Fibroblast of lung (primary cell): ENCODE data around the gene ARHGAP44. TPM values are rescaled to one million over a fixed set of nuclear protein-coding genes. Genes with fewer than 3 reads are reported as not detected.

ENCODE experiments used
- DNase-seq, 2 donors: peaks; one replicate each; pipeline versions ENCODE4 v3.0.0 to v3.0.0-alpha.2; 2010; ENCODE audit warnings: low read depth in 2 of 2
- H2AFZ ChIP-seq: 2 replicates; pipeline ENCODE4 v1.5.1; 2012; ENCODE audit warnings: low read length, control low read depth, inconsistent platforms
- H3K27ac ChIP-seq: 2 replicates; pipeline ENCODE4 v1.5.1; 2011; ENCODE audit warnings: low read length, control low read depth; ENCODE audit not compliant: insufficient read depth
- H3K27me3 ChIP-seq: 2 replicates; pipeline ENCODE4 v1.5.1; 2011; ENCODE audit warnings: mild to moderate bottlenecking, low read length; ENCODE audit not compliant: control insufficient read depth, insufficient read depth
- H3K36me3 ChIP-seq: 2 replicates; pipeline ENCODE4 v1.5.1; 2011; ENCODE audit warnings: low read length; ENCODE audit not compliant: control insufficient read depth, insufficient read depth
- H3K4me1 ChIP-seq: 2 replicates; pipeline ENCODE4 v1.5.1; 2011; ENCODE audit warnings: low read length; ENCODE audit not compliant: control insufficient read depth, insufficient read depth; ENCODE audit errors: extremely low read depth
- H3K4me2 ChIP-seq: 2 replicates; pipeline ENCODE4 v1.5.1; 2011; ENCODE audit warnings: low read length, control low read depth; ENCODE audit not compliant: insufficient read depth; ENCODE audit errors: extremely low read depth
- H3K4me3 ChIP-seq, 4 experiments: fragments of 200-600 bp in 1 of 4; sonication (generic) in 1 of 4; replicated peaks in 1 of 4; 2 replicates each; pipeline ENCODE4 v1.5.1; 2011 to 2016; ENCODE audit warnings: low read length in 4 of 4, low read depth in 3 of 4, mild to moderate bottlenecking in 3 of 4, control low read depth in 2 of 4, inconsistent platforms in 1 of 4, mixed read lengths in 1 of 4; ENCODE audit not compliant: insufficient read depth in 1 of 4; ENCODE audit errors: control extremely low read depth in 1 of 4
- H3K79me2 ChIP-seq: 2 replicates; pipeline ENCODE4 v1.5.1; 2012; ENCODE audit warnings: mild to moderate bottlenecking, low read length, inconsistent platforms; ENCODE audit not compliant: control insufficient read depth, insufficient read depth
- H3K9ac ChIP-seq: 2 replicates; pipeline ENCODE4 v1.5.1; 2011; ENCODE audit warnings: mild to moderate bottlenecking, low read length, control low read depth; ENCODE audit not compliant: insufficient read depth
- H3K9me3 ChIP-seq: 2 replicates; pipeline ENCODE4 v1.5.1; 2012; ENCODE audit warnings: low read depth, low read length; ENCODE audit not compliant: control insufficient read depth, insufficient read depth
- H4K20me1 ChIP-seq: 2 replicates; pipeline ENCODE4 v1.5.1; 2011; ENCODE audit warnings: low read length; ENCODE audit not compliant: control insufficient read depth, insufficient read depth; ENCODE audit errors: extremely low read depth
- CTCF ChIP-seq, 2 donors: IDR thresholded peaks in 1 of 2; conservative IDR thresholded peaks in 1 of 2; 1 replicate in 1 of 2; 2 replicates in 1 of 2; pipeline ENCODE4 v1.5.1; 2011 to 2012; ENCODE audit warnings: low read length in 2 of 2, control low read depth in 1 of 2, inconsistent platforms in 1 of 2, low read depth in 1 of 2, mild to moderate bottlenecking in 1 of 2
- EZH2 ChIP-seq: IDR thresholded peaks from 2 replicates; pipeline ENCODE4 v1.5.1; 2012; ENCODE audit warnings: low read length, control low read depth, mild to moderate bottlenecking; ENCODE audit errors: missing control alignments
- polyA plus RNA-seq, 2 donors: library from polyadenylated mRNA; depleted of rRNA in 1 of 2; stranded (reverse) in 1 of 2; unstranded in 1 of 2; fragments of >200 nt; gene quantifications; 2 replicates each; pipeline ENCODE4 v1.2.1, GENCODE V29; 2011 to 2012; ENCODE audit warnings: missing spikeins in 1 of 2
- total RNA-seq: library from RNA; depleted of rRNA; stranded (reverse); fragments of >200 nt; gene quantifications from 2 replicates; pipeline ENCODE4 v1.2.1, GENCODE V29; 2014

ARHGAP44 gene
- total and polyA plus RNA-seq, 2 donors (not counting 1 experiment from before 2014, with no cell fraction given) = 0.48 to 1.7 TPM

GRCh38 chr17:12830777-12831247 lies 41.5 kb downstream of the ARHGAP44 start:
- H3K79me2 ChIP-seq = no peaks in the 10 kb centered on the region
- H2AFZ ChIP-seq = no peak overlapping the region
- H3K27me3 ChIP-seq = no peaks in the 10 kb centered on the region
- H3K36me3 ChIP-seq = no peaks in the 10 kb centered on the region
- no peak overlapping the region for H3K4me2 ChIP-seq
- no peak overlapping the region for H3K9ac ChIP-seq
- no peaks in the 10 kb centered on the region for H4K20me1 ChIP-seq
- TF ChIP-seq CTCF (conservative IDR thresholded peaks at IDR 0.05 in 1 of 2, IDR thresholded peaks at IDR 0.05 in 1 of 2; ENCODE audit: low read depth in 1 of 2, low read length in 2 of 2) (no peak), EZH2 (no peak)
- H3K4me1 ChIP-seq = no peaks in the 10 kb centered on the region
- H3K27ac ChIP-seq = no peak overlapping the region
- H3K4me3 ChIP-seq = no peak overlapping the region
- DNase-seq = no peak
- no peaks in the 10 kb centered on the region for H3K9me3 ChIP-seq

DNA sequence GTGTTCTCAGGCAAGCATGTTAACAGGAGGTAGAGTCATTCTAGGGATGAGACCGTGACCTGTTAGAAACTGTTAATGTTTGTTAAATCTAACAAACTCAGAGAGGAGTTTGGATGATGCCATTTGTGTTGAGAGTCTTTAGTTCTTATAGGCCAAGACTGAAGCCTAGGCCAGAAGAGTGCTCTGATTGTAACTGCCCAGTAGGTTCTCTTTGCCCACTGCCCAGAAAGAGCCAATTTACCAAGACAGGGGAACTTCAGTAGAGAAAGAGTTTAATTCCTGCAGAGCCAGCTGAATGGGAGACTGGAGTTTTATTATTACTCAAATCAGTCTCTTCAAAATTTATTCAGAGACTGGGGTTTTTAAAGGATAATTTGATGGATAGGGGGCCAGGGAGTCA lies 42.5 kb downstream of the ARHGAP44 start:
- Histone ChIP-seq H3K79me2 (no peaks in the 10 kb centered on the region), H3K27ac (no peak overlapping the region), H3K4me2 (no peak overlapping the region), H2AFZ (no peak overlapping the region), H4K20me1 (no peaks in the 10 kb centered on the region), H3K36me3 (no peaks in the 10 kb centered on the region), H3K4me1 (no peaks in the 10 kb centered on the region), H3K27me3 (no peaks in the 10 kb centered on the region), H3K9me3 (no peaks in the 10 kb centered on the region), H3K4me3 (no peak overlapping the region), H3K9ac (no peak overlapping the region)
- DNase-seq = no peak
- TF ChIP-seq EZH2 (no peak), CTCF (conservative IDR thresholded peaks at IDR 0.05 in 1 of 2, IDR thresholded peaks at IDR 0.05 in 1 of 2; ENCODE audit: low read depth in 1 of 2, low read length in 2 of 2) (no peak)

GRCh38 chr17:12839042-12839441 lies 49.7 kb downstream of the ARHGAP44 start:
- DNase-seq = no peak
- Histone ChIP-seq H3K36me3 (no peaks in the 10 kb centered on the region), H3K4me3 (no peak overlapping the region), H2AFZ (no peak overlapping the region), H3K9ac (no peak overlapping the region), H3K79me2 (no peaks in the 10 kb centered on the region), H3K9me3 (no peaks in the 10 kb centered on the region), H3K27me3 (no peaks in the 10 kb centered on the region), H3K4me2 (no peak overlapping the region), H3K27ac (no peak overlapping the region), H4K20me1 (no peaks in the 10 kb centered on the region), H3K4me1 (no peaks in the 10 kb centered on the region)
- TF ChIP-seq CTCF (conservative IDR thresholded peaks at IDR 0.05 in 1 of 2, IDR thresholded peaks at IDR 0.05 in 1 of 2; ENCODE audit: low read depth in 1 of 2, low read length in 2 of 2) (no peak), EZH2 (no peak)
